ENCODE measurements around the gene BLVRA.

GRCh38 chr7:43737467-43738127 is 20.9 kb upstream of the BLVRA start:
- TF ChIP-seq POLR2AphosphoS5 (IDR thresholded peaks at IDR 0.05) (no peak), POLR2A (IDR thresholded peaks at IDR 0.05) (no peak), CTCF (IDR thresholded peaks at IDR 0.05 in 8 of 11, conservative IDR thresholded peaks at IDR 0.05 in 3 of 11) (no peak)

Measured in spleen (tissue), 7 donors.